Caki2 (cell line): ENCODE measurements around the gene ATP4A. TPM values are rescaled to one million over a fixed set of nuclear protein-coding genes. Genes with fewer than 3 reads are reported as not detected.

Experiments used
- DNase-seq: peaks from one replicate; pipeline ENCODE4 v3.0.0-alpha.2; 2015; ENCODE audit warnings: low read depth
- in situ Hi-C: cut with HindIII; loops from 2 replicates; pipeline ENCODE4 v1.10.0; 2016; ENCODE audit warnings: low sequenced_read_pairs, low pct_unique_long_range_greater_than_20kb, mixed read lengths
- total RNA-seq: library from RNA; depleted of rRNA; stranded (reverse); fragments of >200 nt; shearing (Covaris generic); gene quantifications from 2 replicates; pipeline ENCODE4 v1.2.3, GENCODE V29; 2014; ENCODE audit warnings: low replicate concordance; rRNA removed

Gene ATP4A
- total RNA-seq, 1 experiment from 2014 or later = not detected

- no peak for DNase-seq
- in situ Hi-C loops = no loop called here
These were observed 50.4 kb downstream of the ATP4A start for GRCh38 chr19:35512831-35513627.

- in situ Hi-C loops = no loop called here
These were observed 52.1 kb downstream of the ATP4A start for GRCh38 chr19:35511337-35511736.

GRCh38 chr19:35510626-35510964, 52.9 kb downstream of the ATP4A start:
- in situ Hi-C loops = no loop called here
- no peak for DNase-seq

More at GRCh38 chr19:35511337-35511736, 52.1 kb downstream of the ATP4A start:
- no peak for DNase-seq

GRCh38 chr19:35509861-35510625, 53.4 kb downstream of the ATP4A start:
- peak; percentile 43 for DNase-seq
- in situ Hi-C loops = no loop called here

- DNase-seq = no peak
These were observed 54.3 kb downstream of the ATP4A start for GRCh38 chr19:35509018-35509652.

GRCh38 chr19:35508129-35508528, 55.3 kb downstream of the ATP4A start:
- in situ Hi-C loops = no loop called here
- no peak for DNase-seq

More at GRCh38 chr19:35509018-35509652, 54.3 kb downstream of the ATP4A start:
- in situ Hi-C loops = no loop called here

GRCh38 chr19:35507561-35507960, 55.9 kb downstream of the ATP4A start:
- in situ Hi-C loops = no loop called here
- DNase-seq = no peak

- in situ Hi-C loops = no loop called here
- DNase-seq = no peak
These were observed 57.4 kb downstream of the ATP4A start for GRCh38 chr19:35506011-35506410.

- no peak for DNase-seq
- in situ Hi-C loops = no loop called here
These were observed 60.7 kb downstream of the ATP4A start for GRCh38 chr19:35502751-35503150.

- no peak for DNase-seq
- in situ Hi-C loops = no loop called here
These were observed 61.8 kb downstream of the ATP4A start for GRCh38 chr19:35501684-35502083.

GRCh38 chr19:35500611-35501010, 62.8 kb downstream of the ATP4A start:
- in situ Hi-C loops = no loop called here
- no peak for DNase-seq

Other genes with a start within 250 kb of the ATP4A start
- 15.4 and 20.6 TPM in 2 replicates for gene CD22, start 234.5 kb downstream of the ATP4A start, total RNA-seq
- 1.7 and 6.1 TPM in 2 replicates for gene FFAR1, start 215.8 kb downstream of the ATP4A start, total RNA-seq
- gene FFAR3, start 205.2 kb downstream of the ATP4A start, total RNA-seq = not detected in 2 replicates
- gene GPR42, start 192.6 kb downstream of the ATP4A start, total RNA-seq = not detected in 2 replicates
- gene FFAR2, start 115.4 kb downstream of the ATP4A start, total RNA-seq = not detected in 2 replicates
- not detected in 2 replicates for gene KRTDAP, start 73.2 kb downstream of the ATP4A start, total RNA-seq
- not detected in 2 replicates for gene DMKN, start 50.0 kb downstream of the ATP4A start, total RNA-seq
- gene SBSN, start 35.3 kb downstream of the ATP4A start, total RNA-seq = not detected in 2 replicates
- not detected in 2 replicates for gene GAPDHS, start 30.2 kb downstream of the ATP4A start, total RNA-seq
- gene TMEM147, start 18.0 kb downstream of the ATP4A start, total RNA-seq = 218 and 221 TPM in 2 replicates
- gene PMIS2, start 22.5 kb upstream of the ATP4A start, total RNA-seq = not detected in 2 replicates
- 28.8 and 34.4 TPM in 2 replicates for gene HAUS5, start 49.1 kb upstream of the ATP4A start, total RNA-seq
- 171 and 180 TPM in 2 replicates for gene RBM42, start 65.4 kb upstream of the ATP4A start, total RNA-seq
- 0.64 TPM in 1 of 2 replicates, not detected in the other for gene ETV2, start 78.1 kb upstream of the ATP4A start, total RNA-seq
- gene COX6B1, start 84.7 kb upstream of the ATP4A start, total RNA-seq = 438 and 558 TPM in 2 replicates
- gene UPK1A, start 102.9 kb upstream of the ATP4A start, total RNA-seq = not detected in 2 replicates
- not detected in 2 replicates for gene ZBTB32, start 140.9 kb upstream of the ATP4A start, total RNA-seq
- gene KMT2B, start 154.3 kb upstream of the ATP4A start, total RNA-seq = 2.8 and 12.9 TPM in 2 replicates
- 10.1 and 18.1 TPM in 2 replicates for gene IGFLR1, start 178.8 kb upstream of the ATP4A start, total RNA-seq
- 7.1 and 14.1 TPM in 2 replicates for gene U2AF1L4, start 181.8 kb upstream of the ATP4A start, total RNA-seq
- gene PSENEN, start 182.0 kb upstream of the ATP4A start, total RNA-seq = 151 and 186 TPM in 2 replicates
- gene LIN37, start 184.9 kb upstream of the ATP4A start, total RNA-seq = 7.4 and 15.5 TPM in 2 replicates
- gene HSPB6, start 193.4 kb upstream of the ATP4A start, total RNA-seq = not detected in 2 replicates
- gene PROSER3, start 194.5 kb upstream of the ATP4A start, total RNA-seq = 8.0 and 9.8 TPM in 2 replicates
- 2.2 and 3.5 TPM in 2 replicates for gene ARHGAP33, start 211.9 kb upstream of the ATP4A start, total RNA-seq
- 0.17 TPM in 1 of 2 replicates, not detected in the other for gene PRODH2, start 249.2 kb upstream of the ATP4A start, total RNA-seq